K562 (cell line): ENCODE measurements around the gene THSD8. TPM values are rescaled to one million over a fixed set of nuclear protein-coding genes. Genes with fewer than 3 reads are reported as not detected.

Experiments used
- ATAC-seq: fragments of 200-7000 bp; cut with Tn5 transposase; 3 replicates; pipeline ENCODE4 v1.9.1; 2020; ENCODE audit warnings: moderate library complexity
- BruUV-seq: library from RNA; stranded (reverse); fragments of 400-500 nt; replicated peaks from 2 replicates; lab custom pipeline; 2021; lab: Mats Ljungman, UMichigan
- CTCF ChIA-PET: fragments of 300-600 bp; formaldehyde crosslinking; extraction: SDS; loops from one replicate; lab custom pipeline; 2021; ENCODE audit warnings: low intra/inter-chr PET ratio; lab: Yijun Ruan, JAX
- POLR2A ChIA-PET: fragments of 300-600, 350-650 bp; sonication (Branson Sonifier 250); formaldehyde crosslinking; extraction: SDS; loops from one replicate; lab custom pipeline; 2021; ENCODE audit warnings: antibody characterized with exemption, inconsistent platforms; lab: Yijun Ruan, JAX
- DNase-seq, 4 experiments: peaks; one replicate each; pipeline versions ENCODE4 v3.0.0 to v3.0.0-alpha.2; 2011 to 2018; ENCODE audit warnings: low spot score in 3 of 4, mixed read lengths in 3 of 4; ENCODE audit errors: extremely low read depth in 1 of 4
- FAIRE-seq: peaks from 2 replicates; lab custom pipeline; 2011; peaks lifted over from hg19 to GRCh38; lab: Jason Lieb, UNC
- H2AFZ ChIP-seq: 2 replicates; pipeline ENCODE4 v1.6.0; 2011; ENCODE audit warnings: low read depth, low read length, control low read depth, inconsistent platforms
- H3K27ac ChIP-seq: fragments of 200-600 bp; 3 replicates; pipeline ENCODE4 v1.8.0; 2011; ENCODE audit warnings: low read depth, mild to moderate bottlenecking, control low read depth, inconsistent platforms, low read length, moderate library complexity, mixed read lengths; ENCODE audit errors: extremely low read depth
- H3K27me3 ChIP-seq, 2 experiments: fragments of 300-600 bp in 1 of 2; 2 replicates in 1 of 2; 3 replicates in 1 of 2; pipeline versions ENCODE4 v1.6.0 to v1.8.0; 2011; ENCODE audit warnings: inconsistent platforms in 2 of 2, low read length in 2 of 2, mild to moderate bottlenecking in 1 of 2, mixed read lengths in 1 of 2, moderate library complexity in 1 of 2; ENCODE audit not compliant: control insufficient read depth in 2 of 2, insufficient read depth in 2 of 2
- H3K36me3 ChIP-seq: fragments of 300-600 bp; 3 replicates; pipeline ENCODE4 v1.8.0; 2011; ENCODE audit warnings: mild to moderate bottlenecking, low read length, inconsistent platforms; ENCODE audit not compliant: control insufficient read depth, insufficient read depth
- H3K4me1 ChIP-seq, 2 experiments: fragments of 200-600 bp in 1 of 2; replicated peaks in 1 of 2; 2 replicates in 1 of 2; 3 replicates in 1 of 2; pipeline versions ENCODE4 v1.5.1 to v1.8.0; 2011; ENCODE audit warnings: inconsistent platforms in 2 of 2, low read length in 2 of 2, mild to moderate bottlenecking in 1 of 2, mixed read lengths in 1 of 2, moderate library complexity in 1 of 2; ENCODE audit not compliant: control insufficient read depth in 2 of 2, insufficient read depth in 2 of 2
- H3K4me2 ChIP-seq: 2 replicates; pipeline ENCODE4 v1.6.1; 2011; ENCODE audit warnings: low read length, control low read depth, inconsistent platforms, mixed read lengths; ENCODE audit not compliant: insufficient read depth
- H3K4me3 ChIP-seq: fragments of 200-600 bp; sonication (generic), shearing (Covaris generic); 2 replicates; pipeline ENCODE4 v1.5.1; 2016; ENCODE audit warnings: control low read depth, inconsistent platforms
- H3K79me2 ChIP-seq: fragments of 200-600 bp; 3 replicates; pipeline ENCODE4 v1.8.0; 2011; ENCODE audit warnings: low read length, inconsistent platforms; ENCODE audit not compliant: control insufficient read depth, insufficient read depth
- H3K9ac ChIP-seq, 2 experiments: 2 replicates each; pipeline versions ENCODE4 v1.6.0 to v1.6.1; 2011; ENCODE audit warnings: low read depth in 2 of 2, low read length in 2 of 2, control low read depth in 1 of 2, inconsistent platforms in 1 of 2, mild to moderate bottlenecking in 1 of 2, mixed read lengths in 1 of 2; ENCODE audit not compliant: insufficient read depth in 1 of 2
- H3K9me1 ChIP-seq: one replicate; pipeline ENCODE4 v1.6.0; 2011; ENCODE audit warnings: inconsistent platforms, mild to moderate bottlenecking, low read length, moderate library complexity; ENCODE audit not compliant: control insufficient read depth, insufficient read depth
- H3K9me3 ChIP-seq: replicated peaks from 2 replicates; pipeline ENCODE4 v1.5.1; 2011; ENCODE audit warnings: low read depth, low read length, inconsistent platforms; ENCODE audit not compliant: control insufficient read depth, insufficient read depth
- H4K20me1 ChIP-seq: replicated peaks from 2 replicates; pipeline ENCODE4 v1.6.1; 2011; ENCODE audit warnings: low read length, inconsistent platforms, mixed read lengths; ENCODE audit not compliant: control insufficient read depth, insufficient read depth
- HMGXB4 ChIP-seq: sonication (generic); formaldehyde crosslinking; IDR thresholded peaks from 2 replicates; pipeline ENCODE4 v1.8.1; 2023; ENCODE audit warnings: mild to moderate bottlenecking, missing genetic modification reagents
- NFE2L1 ChIP-seq: fragments of 450-650 bp; IDR thresholded peaks from 2 replicates; pipeline ENCODE4 v1.6.1; 2016; ENCODE audit warnings: missing genetic modification characterization, low read depth, mild to moderate bottlenecking, missing compliant biosample characterization, moderate library complexity, borderline replicate concordance
- RB1 ChIP-seq: fragments of 450-650 bp; IDR thresholded peaks from 2 replicates; pipeline ENCODE4 v1.6.1; 2017; ENCODE audit warnings: low read depth, mild to moderate bottlenecking
- RBM17 ChIP-seq: fragments of 200-400 bp; formaldehyde crosslinking; IDR thresholded peaks from 2 replicates; pipeline ENCODE4 v1.6.1; 2017; ENCODE audit warnings: low read depth, mild to moderate bottlenecking, low read length, borderline replicate concordance
- SNAPC5 ChIP-seq: fragments of 250-450 bp; sonication (Bioruptor Pico); IDR thresholded peaks from 2 replicates; pipeline ENCODE4 v1.8.0; 2021; ENCODE audit warnings: moderate library complexity, mild to moderate bottlenecking, inconsistent platforms
- THAP7 ChIP-seq: fragments of 250-450 bp; sonication (Bioruptor Pico); IDR thresholded peaks from 2 replicates; pipeline ENCODE4 v1.5.0; 2021
- ZNF121 ChIP-seq: sonication (generic); formaldehyde crosslinking; conservative IDR thresholded peaks from 2 replicates; pipeline ENCODE4 v1.8.0; 2022; ENCODE audit warnings: missing genetic modification reagents
- ZNF311 ChIP-seq: fragments of 250-450 bp; sonication (Bioruptor Pico); IDR thresholded peaks from 2 replicates; pipeline ENCODE4 v1.4.0; 2020; ENCODE audit warnings: mild to moderate bottlenecking, moderate library complexity
- ZNF584 ChIP-seq: fragments of 200-800 bp; sonication (Bioruptor generic); IDR thresholded peaks from 2 replicates; pipeline ENCODE4 v1.6.1; 2016; ENCODE audit warnings: low read depth, mild to moderate bottlenecking, missing genetic modification characterization, missing compliant biosample characterization
- ZSCAN32 ChIP-seq: fragments of 450-650 bp; formaldehyde crosslinking; IDR thresholded peaks from 2 replicates; pipeline ENCODE4 v1.4.0; 2020; ENCODE audit warnings: mild to moderate bottlenecking, moderate library complexity
- WGBS: fragments of 100-300 bp; shearing (Covaris generic); methylation state at CpG from one replicate; pipeline ENCODE4 v1.1.6; 2016; ENCODE audit warnings: low coverage, mixed read lengths; ENCODE audit not compliant: insufficient coverage; ENCODE audit errors: missing lambda C conversion rate; 5-methylcytosine and 5-hydroxymethylcytosine counted together
- in situ Hi-C: fragments of 300-500 bp; cut with MboI; formaldehyde crosslinking; loops from 4 replicates; pipeline ENCODE4 v1.15.0; 2018; ENCODE audit warnings: inconsistent platforms, mixed read lengths
- intact Hi-C: fragments of 100-400 bp; cut with micrococcal nuclease; formaldehyde crosslinking; loops from 2 replicates; pipeline ENCODE4 v1.14.2; 2022
- polyA plus RNA-seq, 8 experiments: library from polyadenylated mRNA; depleted of rRNA in 4 of 8; stranded (reverse) in 5 of 8; unstranded in 3 of 8; fragments of >200 nt; fragmentation: Nextera tagmentation in 2 of 8; fragmentation: Illumina TruSeq in 1 of 8; extraction: Ambion mirVana in 2 of 8; extraction: Trizol in 1 of 8; gene quantifications; 2 replicates each; pipeline versions ENCODE4 v1.2.1 to v1.2.3, GENCODE V29; 2011 to 2014; ENCODE audit warnings: inconsistent platforms in 1 of 8, missing spikeins in 1 of 8
- total RNA-seq, 7 experiments: library from RNA; depleted of rRNA in 6 of 7; stranded (reverse); fragments of >200 nt in 6 of 7; fragmentation: Illumina TruSeq in 2 of 7; extraction: Trizol in 2 of 7; gene quantifications; 2 replicates each; pipeline versions ENCODE4 v1.2.1 to v1.2.3, GENCODE V29; 2011 to 2021; ENCODE audit warnings: low replicate concordance in 1 of 7
- TF ChIP-seq, protein P1 (sequence below): fragments of 250-450 bp; sonication (Bioruptor Pico); IDR thresholded peaks from 2 replicates; pipeline ENCODE4 v1.6.1; 2021; ENCODE audit warnings: mild to moderate bottlenecking
- TF ChIP-seq, protein P2 (sequence below): sonication (generic); formaldehyde crosslinking; IDR thresholded peaks from 2 replicates; pipeline ENCODE4 v1.8.1; 2022; ENCODE audit warnings: missing genetic modification reagents
- TF ChIP-seq, protein P3 (sequence below), 2 experiments: IDR thresholded peaks; 2 replicates each; pipeline ENCODE4 v1.6.1; 2011; ENCODE audit warnings: borderline replicate concordance in 1 of 2, control low read depth in 1 of 2, low read depth in 1 of 2, low read length in 1 of 2, mild to moderate bottlenecking in 1 of 2, mixed read lengths in 1 of 2, moderate library complexity in 1 of 2; ENCODE audit not compliant: insufficient read depth in 1 of 2, insufficient read length in 1 of 2, poor library complexity in 1 of 2, severe bottlenecking in 1 of 2; ENCODE audit errors: extremely low read depth in 1 of 2

THSD8 gene
- total and polyA plus RNA-seq, 9 of the 15 experiments (the other 6 are each of a cell fraction or from before 2014, with no cell fraction given): 8.4 to 42.4 (median 19.9) TPM; not detected in 2

GRCh38 chr19:12806242-12807081 lies 4.6 kb downstream of the THSD8 start, which contains the start of gene RNASEH2A:
RNASEH2A (plus strand) TSS chr19:12806584; CDS start chr19:12806674, 90 bp downstream.
- no peaks in the 10 kb centered on the region for H3K27me3 ChIP-seq
- H3K27ac ChIP-seq: peak within 1 kb of the TSS; percentile 93
- peaks cover 14 to 45% of the 10 kb centered on the region in 2 experiments; a peak in 4 of 5 replicates for H3K4me1 ChIP-seq
- no peaks in the 10 kb centered on the region for H3K9me1 ChIP-seq
- H3K4me3 ChIP-seq: peak within 1 kb of the TSS; percentile 80
- ATAC-seq (peak; percentile 95), FAIRE-seq (peak; percentile 89), DNase-seq (peak; percentile 88 to 95 (median 90))
- H3K9me3 ChIP-seq: no peaks in the 10 kb centered on the region
- H3K9ac ChIP-seq: peak within 1 kb of the TSS; percentile 87 to 94
- in situ Hi-C loops (no loop called here), intact Hi-C loops (no loop called here)
- WGBS: 3% methylated on average over 52 of the region's 66 CpGs
- H4K20me1 ChIP-seq: no peaks in the 10 kb centered on the region
- TSS peak; percentile 83 for BruUV-seq
- H2AFZ ChIP-seq: peak within 1 kb of the TSS; percentile 99
- CTCF ChIA-PET: no interaction called here
- POLR2A ChIA-PET: interaction anchor here (0.7 to 1.4 kb wide), 9 partner anchors 9 to 311 kb away, joined by 3 to 11 read pairs (median 4); partner anchors contain the start of gene JUNB
- H3K36me3 ChIP-seq: peaks cover 34% of the 10 kb centered on the region; the same call in 2 of the 3 replicates
- H3K79me2 ChIP-seq: peaks cover 18% of the 10 kb centered on the region
- peak within 1 kb of the TSS; percentile 95 for H3K4me2 ChIP-seq
- no peak for TF ChIP-seq THAP7 (CRISPR knock-in tag)
- TF ChIP-seq, protein P1, sequence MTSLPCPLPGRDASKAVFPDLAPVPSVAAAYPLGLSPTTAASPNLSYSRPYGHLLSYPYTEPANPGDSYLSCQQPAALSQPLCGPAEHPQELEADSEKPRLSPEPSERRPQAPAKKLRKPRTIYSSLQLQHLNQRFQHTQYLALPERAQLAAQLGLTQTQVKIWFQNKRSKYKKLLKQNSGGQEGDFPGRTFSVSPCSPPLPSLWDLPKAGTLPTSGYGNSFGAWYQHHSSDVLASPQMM: no peak
- TF ChIP-seq ZSCAN32 (CRISPR knock-in tag): no peak
- TF ChIP-seq RBM17: no peak
- TF ChIP-seq ZNF311: no peak
- TF ChIP-seq HMGXB4 (CRISPR knock-in tag): peak; percentile 85; the same call in 1 of the 2 replicates
- TF ChIP-seq ZNF584 (CRISPR knock-in tag): no peak
- TF ChIP-seq SNAPC5 (CRISPR knock-in tag): no peak
- peak; percentile 90 for TF ChIP-seq RB1
- TF ChIP-seq, protein P2, sequence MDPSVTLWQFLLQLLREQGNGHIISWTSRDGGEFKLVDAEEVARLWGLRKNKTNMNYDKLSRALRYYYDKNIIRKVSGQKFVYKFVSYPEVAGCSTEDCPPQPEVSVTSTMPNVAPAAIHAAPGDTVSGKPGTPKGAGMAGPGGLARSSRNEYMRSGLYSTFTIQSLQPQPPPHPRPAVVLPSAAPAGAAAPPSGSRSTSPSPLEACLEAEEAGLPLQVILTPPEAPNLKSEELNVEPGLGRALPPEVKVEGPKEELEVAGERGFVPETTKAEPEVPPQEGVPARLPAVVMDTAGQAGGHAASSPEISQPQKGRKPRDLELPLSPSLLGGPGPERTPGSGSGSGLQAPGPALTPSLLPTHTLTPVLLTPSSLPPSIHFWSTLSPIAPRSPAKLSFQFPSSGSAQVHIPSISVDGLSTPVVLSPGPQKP (CRISPR knock-in tag): no peak
- no peak for TF ChIP-seq NFE2L1
- TF ChIP-seq, protein P3, sequence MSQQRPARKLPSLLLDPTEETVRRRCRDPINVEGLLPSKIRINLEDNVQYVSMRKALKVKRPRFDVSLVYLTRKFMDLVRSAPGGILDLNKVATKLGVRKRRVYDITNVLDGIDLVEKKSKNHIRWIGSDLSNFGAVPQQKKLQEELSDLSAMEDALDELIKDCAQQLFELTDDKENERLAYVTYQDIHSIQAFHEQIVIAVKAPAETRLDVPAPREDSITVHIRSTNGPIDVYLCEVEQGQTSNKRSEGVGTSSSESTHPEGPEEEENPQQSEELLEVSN (IDR thresholded peaks at IDR 0.05; ENCODE audit: borderline replicate concordance in 1 of 2, extremely low read depth in 1 of 2, insufficient read depth in 1 of 2, insufficient read length in 1 of 2, low read depth in 1 of 2, low read length in 1 of 2, poor library complexity in 1 of 2, severe bottlenecking in 1 of 2): peak; percentile 95 to 98
- TF ChIP-seq ZNF121 (CRISPR knock-in tag): no peak
